Right renal pelvis (tissue), 4 donors: ENCODE measurements around the gene LRRC7. TPM values are rescaled to one million over a fixed set of nuclear protein-coding genes. Genes with fewer than 3 reads are reported as not detected.
"Not testable (repeated sequence)": the region's sequence is repeated elsewhere in the genome, so short reads cannot be mapped to it uniquely, and the experiment has no call there.

ENCODE experiments used
- DNase-seq, 4 donors: peaks; one replicate each; pipeline ENCODE4 v3.0.0-alpha.2; 2013; ENCODE audit warnings: low read depth in 4 of 4, low spot score in 3 of 4, missing footprints in 1 of 4
- polyA plus RNA-seq, 4 donors: library from polyadenylated mRNA; unstranded; fragments of 120-200 nt; gene quantifications; one replicate each; pipeline ENCODE4 v1.2.1, GENCODE V29; 2013; ENCODE audit not compliant: insufficient read length in 4 of 4

Gene LRRC7
- polyA plus RNA-seq, 4 donors = 5.7 to 8.2 (median 6.7) TPM

GRCh38 chr1:69691179-69691578 lies 123.5 kb downstream of the LRRC7 start:
- no peak for DNase-seq

DNA sequence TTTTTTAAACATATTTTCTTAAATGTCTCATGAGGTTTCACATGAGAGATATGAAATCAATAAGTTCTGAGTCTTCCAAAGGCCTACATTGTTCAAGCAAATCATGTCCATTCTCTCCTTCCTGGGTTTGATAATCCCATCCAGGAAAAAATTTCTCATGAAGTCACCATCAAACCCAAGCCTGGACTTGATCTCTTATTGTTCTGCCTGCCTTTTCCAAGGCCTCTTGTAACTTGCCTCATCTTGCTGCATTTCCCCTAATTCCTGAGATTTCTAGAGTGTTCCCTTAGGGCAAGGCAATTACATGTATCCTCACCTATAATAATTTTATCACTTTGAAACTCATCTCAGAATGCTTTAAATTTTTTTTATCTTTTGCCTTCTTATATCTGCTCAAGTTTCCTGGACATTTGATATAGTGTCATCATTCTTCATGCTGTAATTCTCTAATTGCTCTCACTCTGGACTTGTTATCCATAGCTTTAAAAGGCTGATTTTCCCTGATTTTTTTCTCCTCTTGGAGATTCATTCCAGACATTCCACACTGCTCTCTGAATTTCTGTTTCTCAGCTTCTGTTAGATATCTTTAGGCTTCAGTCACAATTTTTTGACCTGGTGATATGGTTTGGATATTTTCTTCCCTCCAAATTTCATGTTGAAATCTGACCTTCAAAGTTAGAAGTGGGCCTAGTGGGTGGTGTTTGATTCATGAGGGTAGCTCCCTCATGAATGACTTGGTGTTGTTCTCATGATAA lies 126.4 kb downstream of the LRRC7 start:
- DNase-seq = no peak

DNA sequence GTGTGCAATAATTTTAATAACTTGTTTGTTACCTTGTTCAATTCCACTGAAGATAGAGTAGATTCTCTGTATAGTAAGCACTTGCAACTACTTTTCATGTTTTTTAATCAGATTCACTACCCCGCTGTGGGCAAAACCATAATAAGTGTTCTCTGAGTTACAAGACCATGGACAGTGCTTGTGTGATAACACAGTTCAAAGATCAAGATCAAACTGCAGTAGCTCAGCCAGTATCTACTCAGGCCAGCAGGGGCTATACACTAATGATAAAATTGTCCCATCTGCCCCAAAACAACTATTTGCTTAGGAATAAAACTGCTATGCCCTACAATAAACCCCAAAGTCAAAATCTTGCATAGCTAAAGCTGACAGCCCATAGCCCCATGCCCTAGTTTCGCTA lies 129.6 kb downstream of the LRRC7 start:
- DNase-seq = no peak

GRCh38 chr1:69700770-69701169 lies 133.0 kb downstream of the LRRC7 start:
- no peak for DNase-seq

DNA sequence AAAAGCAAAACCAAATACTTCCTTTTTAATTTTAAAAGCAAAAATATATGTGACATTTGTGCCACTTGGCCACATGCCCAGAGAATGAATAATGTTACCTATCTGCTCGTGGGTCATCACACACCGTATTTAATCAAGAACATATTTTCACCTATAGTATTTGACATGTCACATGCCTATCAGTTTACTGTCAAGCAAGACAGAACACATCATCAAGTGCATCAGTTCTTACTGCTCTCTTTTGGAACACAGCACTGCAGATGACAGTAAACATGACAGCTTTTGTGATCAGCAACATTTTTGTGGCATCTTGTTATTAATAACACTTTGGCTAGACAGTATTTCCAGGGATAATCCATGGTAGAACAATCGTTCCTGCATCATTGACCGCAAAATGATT lies 134.4 kb downstream of the LRRC7 start:
- DNase-seq = no peak

GRCh38 chr1:69706473-69706872 lies 138.8 kb downstream of the LRRC7 start:
- DNase-seq = no peak

DNA sequence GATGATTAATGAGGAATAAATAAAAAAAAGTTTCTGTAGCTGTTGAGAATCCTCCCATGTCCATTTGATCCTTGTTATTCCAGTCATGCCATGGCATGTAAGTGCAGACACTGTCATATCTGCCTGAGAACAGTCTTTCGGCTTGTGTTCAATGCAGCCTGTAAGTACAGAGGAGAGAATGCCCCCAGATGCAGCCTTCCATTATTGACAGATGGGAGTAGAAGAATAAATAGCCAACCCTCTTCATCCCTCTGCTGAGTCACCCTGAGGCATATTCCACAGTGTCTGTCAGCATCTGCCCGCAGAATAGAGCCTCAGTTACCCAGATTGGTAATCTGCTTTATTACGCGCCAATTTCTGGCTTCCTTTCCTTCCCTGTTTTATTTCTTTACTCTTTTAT lies 139.4 kb downstream of the LRRC7 start:
- DNase-seq = no peak

GRCh38 chr1:69710484-69711189 lies 142.9 kb downstream of the LRRC7 start:
- no peak for DNase-seq

- DNase-seq = no peak
Observed at GRCh38 chr1:69711190-69711930, 143.6 kb downstream of the LRRC7 start.

GRCh38 chr1:69717834-69718233 lies 150.1 kb downstream of the LRRC7 start:
- not testable (repeated sequence) for DNase-seq

DNA sequence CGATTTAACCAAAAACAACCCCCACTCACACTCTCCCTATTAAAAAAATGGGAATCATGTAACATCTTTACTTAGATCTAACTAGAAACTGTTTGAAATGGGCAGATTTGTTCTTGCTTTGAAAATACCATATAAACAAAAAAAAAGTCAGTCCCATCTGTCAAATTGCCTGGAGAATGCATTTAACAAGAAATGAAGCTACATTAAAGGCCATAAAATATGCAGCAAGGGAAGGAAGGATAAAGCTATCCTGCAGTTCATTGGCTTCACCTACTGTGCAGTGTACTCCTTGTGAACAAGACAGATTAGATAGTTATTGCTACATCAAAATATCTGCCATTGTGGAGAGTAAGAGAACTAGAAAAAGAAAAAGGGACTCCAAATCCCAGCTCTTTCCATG lies 160.5 kb downstream of the LRRC7 start:
- DNase-seq = no peak

DNA sequence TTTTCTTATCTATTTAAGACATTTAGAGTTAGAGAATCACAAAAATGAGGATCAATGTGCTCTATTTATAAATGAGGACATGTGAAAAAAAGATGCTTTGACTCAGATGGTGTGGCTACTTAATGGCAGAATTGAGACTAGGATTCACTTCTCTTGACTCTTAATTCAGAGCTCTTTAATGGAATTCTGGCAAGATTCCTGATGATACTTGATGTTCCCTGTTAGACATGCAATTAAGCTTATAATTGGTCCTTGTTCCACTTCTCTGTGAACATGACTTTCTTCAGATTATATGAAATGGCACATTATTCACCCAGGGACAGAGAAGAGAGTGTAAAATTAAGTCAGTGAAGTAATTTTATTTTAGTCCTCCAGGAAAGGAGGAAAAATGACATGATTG lies 165.3 kb downstream of the LRRC7 start:
- no peak for DNase-seq

- peak in 1 of 4 donors; percentile 14 for DNase-seq
Observed at GRCh38 chr1:69737527-69738185, 169.9 kb downstream of the LRRC7 start.

- DNase-seq = no peak
Observed at GRCh38 chr1:69738458-69739250, 170.9 kb downstream of the LRRC7 start.

DNA sequence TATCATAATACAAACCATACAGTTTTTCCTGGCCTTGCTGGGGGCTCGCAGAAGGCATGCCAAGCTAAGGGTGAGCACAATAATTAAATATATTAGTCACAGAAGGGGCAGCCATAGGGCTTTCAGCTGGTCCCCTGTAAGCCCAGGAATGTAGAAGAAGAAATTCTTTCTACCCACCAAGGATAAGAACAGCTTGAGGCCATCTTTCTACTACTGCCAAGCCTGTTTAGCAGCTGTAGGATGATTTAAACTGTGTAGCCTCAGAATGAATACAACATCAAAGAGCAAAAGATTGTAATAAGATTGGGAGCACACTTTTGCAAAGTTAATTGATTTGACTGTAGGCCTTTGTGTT lies 171.5 kb downstream of the LRRC7 start:
- no peak for DNase-seq

DNA sequence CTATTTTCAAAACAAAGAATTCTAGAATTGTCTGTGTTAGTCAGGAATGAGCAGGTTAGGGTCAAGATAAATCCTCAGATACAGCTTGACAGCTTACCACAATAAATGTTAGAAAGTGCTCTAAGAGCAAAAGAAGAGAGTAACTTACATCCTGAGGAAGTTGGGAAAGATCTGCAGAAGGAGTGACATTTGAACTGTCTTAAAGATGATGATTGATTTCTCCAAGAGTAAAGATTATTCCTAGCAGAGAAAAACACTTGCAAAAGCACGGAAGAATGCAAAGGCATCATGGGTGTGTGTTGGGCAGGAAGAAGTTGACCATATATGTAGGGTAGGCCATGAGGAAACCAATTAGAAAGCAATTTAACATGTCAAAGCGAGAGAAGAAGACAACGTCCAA lies 175.4 kb downstream of the LRRC7 start:
- no peak for DNase-seq

DNA sequence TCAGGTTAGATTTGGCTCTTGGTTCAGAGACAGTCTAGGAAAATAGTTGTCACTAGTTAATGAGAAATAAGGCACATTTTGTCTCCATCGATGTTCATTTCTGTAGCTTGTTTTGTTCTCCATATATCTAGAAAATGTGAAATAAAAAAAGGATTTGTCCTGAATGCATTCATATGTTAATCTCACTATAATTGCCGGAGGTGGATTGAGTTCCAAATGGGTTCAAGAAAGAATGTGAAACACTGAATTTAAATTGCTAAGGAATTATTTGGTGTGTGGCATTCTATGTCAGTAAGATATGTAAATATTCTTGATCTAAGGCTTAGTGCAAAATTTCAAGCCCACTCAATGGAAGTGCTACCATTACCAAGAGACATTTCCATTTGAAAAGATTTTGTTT lies 176.7 kb downstream of the LRRC7 start:
- DNase-seq = no peak

DNA sequence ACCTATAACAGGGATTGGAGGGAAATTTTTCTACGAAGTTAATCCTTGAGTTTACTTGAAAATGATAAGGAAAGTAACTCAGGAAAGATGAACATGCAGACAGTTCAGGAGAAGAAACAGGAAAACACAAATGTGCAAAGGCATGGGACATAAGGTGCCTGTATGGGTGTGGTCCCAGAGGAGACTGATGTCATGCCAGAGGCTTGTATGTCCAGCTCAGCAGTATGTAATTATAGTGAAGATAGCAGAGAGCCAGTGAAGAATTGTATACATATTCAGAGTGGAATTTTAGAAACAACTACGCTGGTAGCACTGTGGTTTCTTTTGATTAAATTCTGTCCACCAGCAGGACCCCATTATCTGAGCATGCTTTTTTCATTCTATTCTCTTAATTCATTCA lies 179.5 kb downstream of the LRRC7 start:
- no peak for DNase-seq

- no peak for DNase-seq
Observed at GRCh38 chr1:69750638-69751037, 182.9 kb downstream of the LRRC7 start.

GRCh38 chr1:69752831-69753230 lies 185.1 kb downstream of the LRRC7 start:
- no peak for DNase-seq
